RWPE1 (cell line): Measurements from ENCODE around the gene MOB2.
A peak's percentile ranks its signal among the peaks of the same experiment; 100 is the strongest.

Source experiments
- CTCF ChIA-PET: fragments of 350-600 bp; sonication (Branson Sonifier 250); formaldehyde crosslinking; extraction: SDS; loops from one replicate; lab custom pipeline; 2021; lab: Yijun Ruan, JAX
- POLR2A ChIA-PET: fragments of 400-600 bp; formaldehyde crosslinking; extraction: SDS; loops from one replicate; lab custom pipeline; 2020; ENCODE audit warnings: antibody characterized with exemption; ENCODE audit not compliant: low non-redundant PET; lab: Yijun Ruan, JAX
- DNase-seq: peaks from one replicate; pipeline ENCODE4 v3.0.0; 2012; ENCODE audit warnings: low spot score
- H3K27ac ChIP-seq: fragments of 450-650 bp; 2 replicates; pipeline ENCODE4 v1.5.1; 2017
- TF ChIP-seq, protein P1 (sequence below): fragments of 450-650 bp; conservative IDR thresholded peaks from 2 replicates; pipeline ENCODE4 v1.5.1; 2017; ENCODE audit warnings: low read depth, mild to moderate bottlenecking

MOB2 gene

GRCh38 chr11:1447845-1448825, 38.4 kb downstream of the MOB2 start:
- CTCF ChIA-PET: interaction anchor here (1.0 kb wide), 1 partner anchor 181 kb away, joined by 4 read pairs; no protein-coding TSS in a partner anchor
- TF ChIP-seq, protein P1, sequence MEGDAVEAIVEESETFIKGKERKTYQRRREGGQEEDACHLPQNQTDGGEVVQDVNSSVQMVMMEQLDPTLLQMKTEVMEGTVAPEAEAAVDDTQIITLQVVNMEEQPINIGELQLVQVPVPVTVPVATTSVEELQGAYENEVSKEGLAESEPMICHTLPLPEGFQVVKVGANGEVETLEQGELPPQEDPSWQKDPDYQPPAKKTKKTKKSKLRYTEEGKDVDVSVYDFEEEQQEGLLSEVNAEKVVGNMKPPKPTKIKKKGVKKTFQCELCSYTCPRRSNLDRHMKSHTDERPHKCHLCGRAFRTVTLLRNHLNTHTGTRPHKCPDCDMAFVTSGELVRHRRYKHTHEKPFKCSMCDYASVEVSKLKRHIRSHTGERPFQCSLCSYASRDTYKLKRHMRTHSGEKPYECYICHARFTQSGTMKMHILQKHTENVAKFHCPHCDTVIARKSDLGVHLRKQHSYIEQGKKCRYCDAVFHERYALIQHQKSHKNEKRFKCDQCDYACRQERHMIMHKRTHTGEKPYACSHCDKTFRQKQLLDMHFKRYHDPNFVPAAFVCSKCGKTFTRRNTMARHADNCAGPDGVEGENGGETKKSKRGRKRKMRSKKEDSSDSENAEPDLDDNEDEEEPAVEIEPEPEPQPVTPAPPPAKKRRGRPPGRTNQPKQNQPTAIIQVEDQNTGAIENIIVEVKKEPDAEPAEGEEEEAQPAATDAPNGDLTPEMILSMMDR: no peak
- POLR2A ChIA-PET: no interaction called here
- H3K27ac ChIP-seq: no peak overlapping the region
- peak; percentile 19 for DNase-seq

GRCh38 chr11:1446623-1447022, 40.0 kb downstream of the MOB2 start:
- ChIA-PET POLR2A (no interaction called here), CTCF (interaction anchor here (0.6 kb wide), 1 partner anchor 10 kb away, joined by 3 read pairs; no protein-coding TSS in a partner anchor)
- TF ChIP-seq, protein P1: no peak
- peak overlapping the region; percentile 49; the same call in 1 of the 2 replicates for H3K27ac ChIP-seq
- no peak for DNase-seq

- DNase-seq: no peak
- peak overlapping the region; percentile 49; the same call in 1 of the 2 replicates for H3K27ac ChIP-seq
- CTCF ChIA-PET: interaction anchor here (0.6 kb wide), 1 partner anchor 10 kb away, joined by 3 read pairs; no protein-coding TSS in a partner anchor
Measured at GRCh38 chr11:1445741-1446445, 40.7 kb downstream of the MOB2 start.

GRCh38 chr11:1444823-1445422, 41.7 kb downstream of the MOB2 start:
- no peak overlapping the region for H3K27ac ChIP-seq
- TF ChIP-seq, protein P1: no peak
- DNase-seq: no peak
- ChIA-PET CTCF (no interaction called here), POLR2A (no interaction called here)

More at GRCh38 chr11:1445741-1446445, 40.7 kb downstream of the MOB2 start:
- TF ChIP-seq, protein P1: no peak
- POLR2A ChIA-PET: no interaction called here

DNA sequence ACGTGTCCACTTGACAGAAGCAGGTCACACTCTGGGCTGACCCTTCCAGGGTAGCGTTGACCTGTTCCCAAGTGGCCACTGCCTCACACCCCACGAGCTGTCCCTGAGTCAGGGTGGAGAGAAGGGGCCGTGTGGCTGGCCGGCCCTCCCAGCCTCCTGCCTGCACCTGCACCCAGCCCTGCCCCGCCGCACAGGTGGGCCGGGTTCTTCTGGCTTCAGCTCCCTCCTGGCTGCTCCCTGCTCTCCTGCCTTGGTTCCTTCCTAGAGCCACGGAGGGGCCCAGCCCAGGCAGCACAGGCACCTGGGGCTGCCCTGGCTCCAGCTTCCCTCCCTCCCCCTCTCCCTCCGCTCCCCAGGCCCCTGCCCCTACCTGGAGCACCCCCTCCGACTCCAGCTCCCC, 42.3 kb downstream of the MOB2 start:
- H3K27ac ChIP-seq: no peak overlapping the region
- ChIA-PET POLR2A (no interaction called here), CTCF (no interaction called here)
- no peak for DNase-seq
- TF ChIP-seq, protein P1: no peak

DNA sequence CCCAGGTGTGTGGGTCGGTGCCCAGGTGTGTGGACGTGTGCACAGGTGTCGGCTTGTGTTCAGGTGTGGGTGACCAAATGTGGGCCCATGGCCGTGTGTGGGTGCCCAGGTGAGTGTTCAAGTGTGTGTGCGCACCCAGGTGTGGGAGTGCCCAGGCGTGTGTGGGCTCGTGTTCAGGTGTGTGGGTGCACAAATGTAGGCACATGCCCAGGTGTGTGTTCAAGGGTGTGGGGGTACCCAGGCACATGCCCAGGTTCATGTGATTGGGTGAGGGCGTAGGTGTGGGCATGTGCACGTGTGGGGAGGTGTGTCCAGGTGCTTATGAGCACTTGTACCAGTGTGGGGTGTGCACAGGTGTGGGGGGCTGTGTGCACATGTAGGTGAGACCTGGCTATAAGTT, 42.8 kb downstream of the MOB2 start:
- TF ChIP-seq, protein P1: no peak
- POLR2A ChIA-PET: no interaction called here
- no peak for DNase-seq
- no peak overlapping the region for H3K27ac ChIP-seq
- CTCF ChIA-PET: no interaction called here
